HG03521 (cell line): ENCODE data around the gene HOXB6.

Experiments
- ATAC-seq: cut with Tn5 transposase; IDR thresholded peaks from one replicate; pipeline ENCODE4 v1.9.1; 2021; ENCODE audit warnings: mild to moderate bottlenecking, moderate library complexity; ENCODE audit not compliant: unreplicated experiment

The HOXB6 gene

GRCh38 chr17:48624118-48624517, 19.3 kb upstream of the HOXB6 start:
- ATAC-seq = no peak

- ATAC-seq = no peak
Measured at GRCh38 chr17:48623583-48623982, 18.8 kb upstream of the HOXB6 start.

DNA sequence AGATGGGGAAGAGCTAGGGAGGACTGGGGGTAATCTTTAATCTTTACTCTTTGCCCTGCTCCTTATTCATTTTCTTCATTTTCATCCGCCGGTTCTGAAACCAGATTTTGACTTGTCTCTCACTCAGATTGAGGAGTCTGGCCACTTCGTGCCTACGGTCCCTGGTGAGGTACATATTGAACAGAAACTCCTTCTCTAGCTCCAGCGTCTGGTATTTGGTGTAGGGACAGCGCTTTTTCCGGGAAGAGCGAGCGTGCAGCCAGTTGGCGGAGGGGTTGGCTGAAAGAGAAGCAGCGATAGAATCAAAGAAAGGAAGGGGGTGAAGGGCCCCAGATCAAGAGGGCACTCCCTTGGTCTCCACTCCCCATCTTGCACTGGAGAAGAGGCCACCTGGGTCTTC, 18.1 kb upstream of the HOXB6 start:
- no peak for ATAC-seq

GRCh38 chr17:48621410-48622392, 16.9 kb upstream of the HOXB6 start:
- no peak for ATAC-seq

DNA sequence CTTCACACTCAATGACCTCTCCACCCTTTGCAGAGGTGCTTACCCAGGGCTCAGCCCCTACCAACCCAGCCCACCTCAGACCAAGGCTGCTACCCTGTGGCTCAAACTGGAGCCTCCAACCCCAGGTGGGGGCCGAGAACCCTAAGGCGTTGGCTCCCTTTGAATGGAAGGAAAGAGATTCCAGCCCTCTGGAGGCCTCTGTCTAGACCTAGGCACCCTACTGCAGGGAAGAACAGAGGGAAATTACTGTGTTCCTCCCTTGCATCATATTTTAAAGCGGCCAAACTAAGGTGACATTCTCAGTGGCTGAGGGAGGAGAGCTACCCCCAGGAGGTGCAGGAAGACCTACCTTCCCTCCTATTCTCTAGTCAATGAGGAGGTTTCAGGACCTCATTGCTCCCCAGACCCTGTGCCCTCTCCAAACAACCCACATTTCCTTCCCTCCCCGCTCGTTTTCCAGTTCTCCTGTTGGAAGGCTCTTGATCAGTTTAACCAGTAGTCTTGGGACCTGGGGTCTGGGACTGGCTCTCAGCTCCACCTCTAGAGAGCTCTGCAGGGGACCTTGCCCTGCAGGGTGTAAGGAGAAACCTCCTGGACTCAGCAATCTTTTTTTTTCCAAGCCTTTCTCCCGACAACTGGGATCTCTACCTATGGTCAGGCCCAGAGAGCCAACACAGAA, 15.8 kb upstream of the HOXB6 start:
- ATAC-seq = no peak

- no peak for ATAC-seq
Measured at GRCh38 chr17:48619826-48620449, 15.2 kb upstream of the HOXB6 start.

GRCh38 chr17:48618256-48618896, 13.6 kb upstream of the HOXB6 start:
- ATAC-seq = no peak

DNA sequence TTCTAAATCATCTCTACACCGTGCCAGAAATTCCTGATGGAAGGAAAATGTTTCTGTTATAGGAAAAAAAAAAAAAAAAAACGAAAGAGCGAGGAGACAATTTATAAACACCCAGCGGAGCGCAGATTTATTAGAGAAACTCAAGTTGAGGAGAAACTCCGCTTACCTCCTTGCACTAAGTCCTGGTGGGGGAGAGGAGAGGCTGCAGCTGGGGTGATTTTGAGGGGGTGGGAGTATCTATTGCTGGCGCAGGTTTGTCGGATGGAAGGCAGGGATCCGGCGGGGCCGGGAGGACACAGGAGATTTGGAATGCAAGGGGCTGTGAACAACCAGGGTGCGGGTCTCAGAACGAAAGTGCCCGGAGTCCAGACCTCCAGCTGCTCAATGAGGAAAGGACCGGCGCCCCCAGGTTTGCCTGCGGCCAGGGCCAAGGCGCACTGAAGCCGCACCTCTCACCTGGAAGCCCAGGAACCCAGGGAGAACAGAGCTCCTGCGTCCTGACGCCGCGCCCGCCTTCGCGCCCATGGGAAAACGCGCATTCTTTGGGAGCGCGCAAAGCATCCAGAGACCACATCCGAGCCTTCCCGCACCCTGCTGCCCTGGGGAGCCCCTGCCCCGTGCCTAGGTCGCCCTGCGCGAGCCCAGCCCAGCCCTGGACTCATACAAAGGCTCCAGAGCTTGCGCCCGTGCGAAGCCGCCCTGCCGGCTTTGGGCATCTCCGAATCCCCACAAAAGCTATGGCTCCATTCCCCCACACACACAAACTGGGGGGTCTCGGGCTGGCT, 12.9 kb upstream of the HOXB6 start:
- no peak for ATAC-seq

- ATAC-seq = no peak
Measured at GRCh38 chr17:48616717-48617470, 12.1 kb upstream of the HOXB6 start.

- no peak for ATAC-seq
Measured at GRCh38 chr17:48615963-48616716, 11.4 kb upstream of the HOXB6 start.

DNA sequence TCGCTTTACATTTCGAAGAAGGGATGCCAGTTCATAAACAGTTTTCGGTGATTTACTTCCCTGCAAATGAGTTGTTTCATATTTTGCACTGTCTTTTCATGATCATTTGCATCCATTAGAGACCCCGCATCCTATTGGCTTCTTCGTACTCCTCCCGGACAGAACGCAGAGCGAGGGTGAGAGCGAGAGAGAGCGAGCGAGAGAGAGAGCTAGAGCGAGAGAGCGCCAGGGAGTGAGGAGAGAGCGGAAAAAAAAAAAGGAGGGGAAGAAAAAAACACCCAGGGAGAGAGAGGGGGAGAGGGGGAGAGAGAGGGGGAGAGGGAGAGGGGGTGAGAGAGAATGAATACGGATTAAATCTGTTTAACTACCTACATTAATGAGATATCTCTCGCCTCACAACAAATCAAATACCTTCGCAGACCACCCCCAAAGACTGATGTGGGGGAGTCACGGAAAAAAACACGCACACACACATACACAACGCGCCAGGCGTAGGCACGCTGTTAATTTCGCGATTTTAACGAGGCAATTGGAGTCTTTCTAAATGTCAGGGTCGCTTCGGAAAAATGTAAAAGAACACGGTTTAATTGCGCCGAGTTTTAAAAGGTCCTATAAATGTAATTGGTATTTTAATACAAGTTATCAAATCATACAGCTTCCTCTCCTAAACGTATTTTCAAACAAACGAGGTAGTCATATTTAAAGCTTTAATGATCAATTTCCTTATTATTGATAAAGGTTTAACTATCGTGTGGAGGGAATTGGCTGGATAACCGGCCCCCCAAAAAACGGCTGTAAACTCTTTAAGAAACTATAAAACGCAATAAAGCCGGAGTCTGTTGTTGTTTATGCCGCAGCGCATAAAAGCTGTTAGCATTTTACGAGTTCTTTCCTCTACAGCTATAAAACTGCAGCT, 10.5 kb upstream of the HOXB6 start, which contains the start of gene HOXB8:
Gene HOXB8 (minus strand): TSS at position 246 of the 916 bp plus-strand sequence. CDS start 588 bp downstream, outside the sequence.
- no peak for ATAC-seq

DNA sequence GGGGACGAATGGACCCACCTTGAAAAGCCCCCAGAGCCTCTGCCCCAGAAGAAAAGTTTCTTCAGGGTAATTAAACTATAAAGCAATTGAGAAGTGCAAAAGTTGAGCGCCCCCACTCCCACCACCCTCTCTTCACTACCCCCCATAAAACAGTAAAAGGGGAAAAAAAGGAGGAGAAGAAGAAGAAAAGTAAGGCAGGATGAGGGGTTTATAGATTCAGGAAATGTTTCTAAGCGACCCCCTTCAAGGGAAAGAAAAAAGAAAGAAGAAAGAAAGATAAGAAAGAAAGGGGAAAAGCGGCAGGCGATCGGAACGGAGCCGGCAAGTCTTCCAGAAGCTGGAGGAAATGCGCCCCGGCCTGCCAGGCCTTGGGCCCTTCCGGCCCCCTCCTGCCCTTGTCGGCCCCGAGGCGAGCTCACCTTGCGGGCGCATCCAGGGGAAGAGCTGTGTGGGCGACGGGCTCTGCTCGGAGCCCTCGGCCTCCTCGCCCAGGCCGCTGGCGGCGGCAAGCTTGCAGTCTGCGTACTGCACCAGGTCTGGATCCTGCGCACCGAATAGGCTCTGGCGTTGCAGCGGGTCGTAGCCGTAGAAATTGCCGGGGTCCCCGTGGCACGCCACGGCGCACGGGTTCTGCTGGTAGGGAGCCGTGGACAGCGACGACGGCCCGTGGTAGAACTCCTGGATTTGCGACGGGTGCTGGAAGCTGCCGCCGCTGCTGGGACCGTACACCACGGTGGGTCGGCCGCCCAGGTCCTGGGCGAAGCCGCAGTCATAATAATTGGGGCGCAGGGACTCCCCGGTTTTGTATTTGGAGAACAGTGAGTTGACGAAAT, 9.3 kb upstream of the HOXB6 start:
- ATAC-seq = no peak

DNA sequence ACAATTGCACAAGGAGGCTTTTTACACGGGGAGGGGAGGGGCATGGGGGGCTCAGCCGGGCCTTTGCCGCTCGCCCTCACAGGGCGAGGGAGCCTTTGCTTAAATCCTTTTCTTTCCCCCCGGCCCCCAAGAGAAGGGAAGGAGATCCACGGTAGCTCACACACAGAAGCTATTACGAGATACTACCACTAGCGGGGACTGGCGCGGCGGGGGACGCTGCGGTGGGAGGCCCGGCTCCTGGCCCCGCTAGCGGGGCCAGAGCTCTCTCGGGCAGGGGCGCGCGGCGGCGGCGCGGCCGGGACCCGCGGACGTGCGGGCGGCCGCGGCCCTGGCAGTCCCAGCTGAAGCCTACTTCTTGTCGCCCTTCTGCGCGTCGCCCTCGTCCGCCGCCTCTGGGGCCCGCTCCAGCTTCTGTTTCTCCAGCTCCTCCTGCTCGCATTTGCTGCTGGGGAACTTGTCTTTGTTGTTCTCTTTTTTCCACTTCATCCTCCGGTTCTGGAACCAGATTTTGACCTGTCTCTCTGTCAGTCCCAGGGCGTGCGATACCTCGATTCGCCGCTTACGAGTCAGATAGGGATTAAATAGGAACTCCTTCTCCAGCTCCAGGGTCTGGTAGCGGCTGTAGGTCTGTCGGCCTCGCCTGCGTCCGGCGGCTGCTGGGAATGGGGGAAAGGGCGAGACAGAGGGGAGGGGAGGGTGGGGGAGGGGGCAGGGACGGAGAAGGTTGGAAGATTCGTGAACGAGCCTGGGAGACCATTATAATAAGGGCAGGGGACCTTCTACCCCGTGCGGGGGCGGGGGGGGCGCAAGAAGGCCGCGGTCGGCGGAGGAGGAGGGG, 8.3 kb upstream of the HOXB6 start:
- ATAC-seq = no peak

DNA sequence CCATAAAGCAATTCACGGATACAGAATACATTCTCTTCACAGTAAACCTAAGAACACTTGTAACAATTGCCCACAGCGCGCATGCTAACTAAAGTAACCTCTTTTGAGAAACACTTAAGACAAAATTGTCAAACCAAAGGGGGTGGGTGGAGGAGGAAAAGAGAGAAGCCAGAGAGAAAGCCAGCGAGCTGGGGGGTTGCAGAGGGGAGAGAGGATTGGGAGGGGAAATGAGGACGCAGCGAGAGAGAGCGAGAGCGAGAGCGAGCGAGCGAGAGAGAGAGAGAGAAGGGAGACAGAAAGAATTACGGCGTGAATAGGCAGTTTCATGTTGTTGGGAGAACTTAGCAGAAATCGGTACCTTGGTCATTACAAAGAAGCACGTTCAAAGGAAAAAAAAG, 7.7 kb upstream of the HOXB6 start:
- ATAC-seq = no peak

DNA sequence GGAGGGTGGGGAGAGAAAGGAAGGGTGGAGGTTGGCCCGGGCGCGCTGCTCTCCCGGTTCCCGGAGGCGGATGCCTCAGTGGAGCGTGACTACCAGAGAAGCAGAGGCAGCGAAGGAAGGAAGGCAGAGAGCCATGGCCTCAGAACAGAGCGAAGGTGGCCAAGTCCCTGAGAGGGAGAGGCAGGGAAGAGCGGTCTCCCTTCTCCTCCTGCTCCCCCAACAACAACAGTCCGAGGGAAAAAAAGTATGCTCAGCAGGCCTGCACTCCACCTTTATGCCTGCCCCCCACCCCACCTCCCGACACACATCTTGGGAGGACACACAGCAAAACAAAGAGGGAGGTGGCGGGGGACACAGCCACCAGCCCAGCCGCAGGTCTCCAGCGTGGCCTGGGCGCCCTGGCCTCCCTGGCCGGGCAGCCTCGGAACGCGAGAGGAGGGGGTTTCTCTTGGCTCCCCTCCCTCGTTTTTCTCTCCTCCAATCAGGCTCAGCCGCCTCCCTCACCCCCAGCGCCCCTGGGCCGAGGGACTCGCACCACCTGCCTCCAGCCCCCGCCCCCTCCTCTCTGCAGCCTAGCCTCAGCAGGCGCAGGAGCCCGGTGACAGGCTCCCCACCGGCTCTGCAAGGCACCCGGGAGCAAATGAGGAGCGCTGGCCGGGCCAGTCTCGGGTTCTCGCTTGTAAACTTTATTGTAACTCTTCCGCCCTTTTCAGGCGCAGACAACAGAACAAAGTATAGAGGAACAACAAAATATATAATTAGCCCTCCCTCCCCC, 7.1 kb upstream of the HOXB6 start:
- no peak for ATAC-seq
